HG03139 (cell line): ENCODE data around the gene NEAT1.
A peak's percentile ranks its signal among the peaks of the same experiment; 100 is the strongest.
"Not testable (repeated sequence)": the region's sequence is repeated elsewhere in the genome, so short reads cannot be mapped to it uniquely, and the experiment has no call there.

Source experiments
- ATAC-seq: cut with Tn5 transposase; IDR thresholded peaks from one replicate; pipeline ENCODE4 v1.9.1; 2021; ENCODE audit not compliant: unreplicated experiment

Gene NEAT1

DNA sequence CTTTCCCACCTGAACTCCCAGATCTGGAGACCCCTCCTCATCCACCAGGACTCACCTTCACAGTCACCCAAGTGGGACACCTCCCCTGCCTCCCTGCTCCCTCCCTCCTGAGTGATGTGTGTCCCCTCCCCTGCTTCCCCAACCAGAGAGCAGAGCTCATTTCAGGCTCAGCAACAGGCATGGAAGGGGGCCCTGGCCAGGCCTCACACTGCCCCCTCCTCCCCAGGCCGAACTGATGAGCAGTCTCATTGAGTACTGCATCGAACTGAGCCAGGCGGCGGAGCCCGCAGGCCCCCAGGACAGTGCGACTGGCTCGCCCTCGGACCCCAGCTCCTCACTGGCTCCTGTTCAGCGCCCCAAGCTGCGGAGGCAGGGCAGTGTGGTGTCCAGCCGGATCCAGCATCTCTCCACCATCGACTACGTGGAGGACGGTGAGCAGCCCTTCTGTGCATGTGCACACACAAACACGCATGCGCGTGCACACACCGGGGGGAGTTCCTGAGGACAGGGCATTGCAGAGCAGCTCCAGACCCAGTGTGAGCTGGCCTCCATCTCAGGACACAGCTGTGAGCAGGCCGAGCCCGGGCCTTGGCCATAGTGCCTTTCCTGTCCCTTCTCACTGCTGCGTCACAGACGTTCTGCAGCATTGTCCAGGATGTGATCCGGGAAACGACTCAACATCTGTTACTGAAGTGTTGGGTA is 17.8 kb upstream of the NEAT1 start:
- ATAC-seq, result no peak

DNA sequence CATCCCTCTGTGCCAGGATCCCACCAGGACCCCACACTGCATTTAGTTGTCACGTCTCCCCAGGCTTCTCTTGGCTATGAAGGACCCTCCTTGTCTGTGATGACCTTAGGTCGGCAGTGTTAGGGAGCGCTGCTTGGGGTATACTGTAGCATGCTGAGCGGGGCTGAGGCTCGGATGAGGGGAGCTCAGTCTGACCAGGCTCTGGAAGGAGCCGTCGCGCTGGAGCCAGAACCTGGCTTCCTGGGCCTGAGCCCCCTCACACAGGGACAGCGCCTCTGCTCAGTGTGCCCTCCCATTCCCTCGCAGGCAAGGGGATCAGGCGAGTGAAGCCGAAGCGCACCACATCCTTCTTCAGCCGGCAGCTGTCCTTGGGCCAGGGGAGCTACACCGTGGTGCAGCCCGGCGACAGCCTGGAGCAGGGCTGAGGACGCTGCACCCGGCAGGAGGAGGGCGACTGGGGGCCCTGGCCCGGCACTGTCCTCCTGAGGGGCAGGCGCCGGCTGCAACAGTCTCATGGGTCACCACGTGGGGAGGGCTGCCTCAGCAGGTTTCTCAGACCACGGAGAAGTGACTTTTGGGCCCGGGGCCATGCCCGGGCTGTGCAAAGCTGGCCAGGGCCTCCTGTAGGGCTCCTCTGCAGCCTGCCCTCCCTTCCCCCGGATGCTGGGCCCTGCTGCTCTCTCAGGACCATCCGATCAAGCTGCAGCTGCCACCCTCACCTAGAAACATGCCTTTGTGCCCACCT is 11.5 kb upstream of the NEAT1 start:
- no peak for ATAC-seq

DNA sequence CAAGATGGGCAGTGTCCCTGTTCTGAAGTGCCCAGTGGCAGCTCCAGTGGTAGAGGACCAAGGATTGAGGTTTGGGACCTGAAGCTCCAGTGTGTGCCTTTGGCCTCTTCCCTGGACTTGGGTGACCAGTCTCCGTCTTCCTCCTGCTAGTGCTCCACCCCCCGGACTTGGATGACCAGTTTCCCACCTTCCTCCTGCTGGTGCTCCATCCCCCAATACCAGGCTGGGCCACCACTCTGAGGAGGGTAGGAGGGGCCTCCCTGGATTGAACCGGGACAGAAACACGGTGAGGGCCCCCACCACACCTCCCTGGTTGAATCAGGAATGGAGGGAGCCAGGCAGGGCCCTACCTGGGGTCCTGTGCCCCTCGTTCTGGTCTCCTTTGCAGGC is 10.9 kb upstream of the NEAT1 start:
- no peak for ATAC-seq

DNA sequence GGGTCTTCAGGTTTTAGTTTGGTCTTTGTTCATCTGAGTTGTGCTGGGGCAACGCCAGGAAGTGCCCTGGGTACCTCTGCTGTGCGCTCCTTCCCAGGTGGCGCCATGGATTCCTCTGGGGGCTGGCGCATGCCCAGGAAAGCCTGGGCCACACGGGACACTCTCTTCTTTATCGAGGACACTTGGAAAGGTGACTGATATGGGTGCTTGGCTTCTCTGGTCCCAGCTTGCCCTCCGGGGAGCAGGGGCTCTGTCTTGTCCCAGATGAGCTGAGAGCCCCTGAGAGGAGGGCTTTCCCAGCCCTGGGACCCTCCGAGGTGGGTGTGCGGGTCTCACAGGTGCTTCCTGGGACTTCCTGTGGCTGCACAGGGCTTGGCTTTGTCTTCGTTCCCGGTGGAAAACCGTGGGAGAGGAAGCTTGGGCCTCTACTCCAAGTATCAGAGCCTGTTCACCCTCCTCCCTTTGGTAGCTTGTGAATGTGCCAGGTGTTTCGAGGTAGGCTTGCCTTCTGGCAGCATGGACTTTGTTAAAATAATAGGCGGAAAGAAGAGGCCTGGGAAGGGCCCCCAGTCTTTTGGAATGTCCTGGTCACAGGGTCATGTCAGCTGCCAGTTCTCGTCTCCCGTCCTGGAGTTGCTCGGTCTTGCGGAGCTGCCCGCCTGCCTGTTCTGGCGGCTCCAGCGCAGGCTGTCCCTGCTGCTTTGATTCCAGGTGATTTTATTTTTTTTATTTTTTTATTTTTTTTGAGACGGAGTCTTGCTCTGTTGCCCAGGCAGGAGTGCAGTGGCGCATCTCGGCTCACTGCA is 10.1 kb upstream of the NEAT1 start:
- ATAC-seq, result no peak

DNA sequence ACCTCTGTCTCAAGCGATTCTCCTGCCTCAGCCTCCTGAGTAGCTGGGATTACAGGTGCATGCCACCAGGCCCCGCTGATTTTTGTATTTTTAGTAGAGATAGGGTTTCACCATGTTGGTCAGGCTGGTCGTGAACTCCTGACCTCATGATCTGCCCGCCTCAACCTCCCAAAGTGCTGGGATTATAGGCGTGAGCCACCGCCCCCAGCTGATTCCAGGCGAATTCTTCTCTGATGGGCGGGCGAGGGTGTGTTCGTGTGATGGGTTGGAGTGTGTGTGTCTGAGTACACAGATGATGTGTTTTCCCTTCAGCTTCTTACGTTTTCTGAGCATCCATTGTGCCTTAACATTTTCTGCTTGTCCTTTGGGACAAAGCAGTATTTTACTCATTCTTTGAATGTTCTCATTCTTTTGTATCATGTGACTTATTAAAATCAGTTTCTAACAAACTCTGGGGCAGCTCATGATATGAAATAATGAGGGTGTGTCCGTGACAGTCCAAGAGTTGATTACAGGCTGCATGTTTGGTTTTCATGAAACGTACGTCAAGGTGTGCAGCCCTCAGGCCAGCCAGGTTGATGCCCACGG is 9.4 kb upstream of the NEAT1 start:
- not testable (repeated sequence) for ATAC-seq

DNA sequence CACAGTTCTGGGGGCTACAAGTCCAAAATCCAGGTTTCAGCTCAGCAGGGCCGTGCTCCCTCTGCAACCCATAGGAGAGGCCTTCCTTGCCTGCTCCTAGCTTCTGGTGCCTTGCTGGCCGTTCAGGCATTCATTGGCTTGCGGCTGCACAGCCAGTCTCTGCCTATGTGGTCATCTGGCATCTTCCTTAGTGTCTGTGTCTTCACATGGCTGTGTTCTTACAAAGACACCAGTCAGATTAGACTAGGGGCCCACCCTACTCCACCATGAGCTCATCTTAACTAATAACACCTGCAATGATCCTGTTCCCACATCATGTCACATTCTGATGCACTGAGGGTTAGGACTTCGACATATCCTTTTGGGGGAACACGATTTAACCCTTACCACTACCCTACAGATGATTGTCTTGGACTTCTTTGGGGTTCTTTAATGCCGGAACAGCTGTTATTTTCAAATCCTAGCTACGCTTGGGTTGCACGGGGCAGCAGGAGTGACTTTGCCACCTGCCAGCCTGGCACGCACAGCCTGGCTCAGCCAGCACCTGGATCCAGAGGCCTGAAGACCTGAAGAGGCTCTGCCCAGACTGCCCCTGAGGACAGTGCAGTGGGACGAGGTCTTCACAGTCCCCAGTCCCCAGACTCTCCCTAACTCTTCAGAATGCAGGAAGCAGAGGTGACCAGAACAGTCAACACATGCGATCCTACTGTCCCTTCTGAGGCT is 7.7 kb upstream of the NEAT1 start:
- no peak for ATAC-seq

DNA sequence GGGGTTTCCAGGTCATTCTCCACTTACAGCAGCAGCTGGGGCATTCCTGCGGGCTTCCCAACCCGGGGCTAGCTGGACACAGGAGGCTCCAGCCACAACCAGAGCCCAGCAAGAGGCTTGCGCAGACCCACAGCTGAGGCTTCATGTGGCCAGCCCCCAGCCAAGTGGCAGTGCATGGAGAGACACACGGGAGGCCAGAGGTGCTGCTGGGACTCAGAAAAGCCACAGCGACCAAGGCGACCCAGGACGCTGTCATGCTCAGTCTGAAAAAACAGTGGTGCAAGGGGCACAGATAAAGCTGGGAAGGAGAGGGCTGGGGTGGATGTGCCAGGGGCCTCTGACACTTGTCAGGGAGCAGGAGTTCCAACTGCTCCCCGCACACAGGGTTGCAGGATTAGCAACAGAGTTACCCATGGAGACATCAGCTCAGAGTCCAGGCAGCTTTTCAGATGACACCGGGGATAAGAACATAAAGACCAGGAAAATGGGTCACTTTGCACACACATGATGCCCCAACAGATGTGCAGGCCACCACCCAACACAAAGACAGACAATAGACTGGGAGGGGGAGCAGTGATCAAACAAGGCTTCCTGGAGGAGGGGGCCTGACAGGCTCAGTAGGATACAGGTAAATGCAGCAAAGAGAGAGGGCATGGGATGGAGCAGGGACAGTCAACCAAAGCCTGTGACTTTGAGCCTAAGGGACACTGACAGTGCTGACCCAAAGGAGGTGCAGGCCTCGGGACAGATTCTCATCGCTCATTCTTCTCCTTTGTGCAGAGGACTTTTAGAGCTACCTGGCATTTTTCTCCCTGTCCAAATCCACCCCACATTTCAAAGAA is 6.9 kb upstream of the NEAT1 start:
- no peak for ATAC-seq

DNA sequence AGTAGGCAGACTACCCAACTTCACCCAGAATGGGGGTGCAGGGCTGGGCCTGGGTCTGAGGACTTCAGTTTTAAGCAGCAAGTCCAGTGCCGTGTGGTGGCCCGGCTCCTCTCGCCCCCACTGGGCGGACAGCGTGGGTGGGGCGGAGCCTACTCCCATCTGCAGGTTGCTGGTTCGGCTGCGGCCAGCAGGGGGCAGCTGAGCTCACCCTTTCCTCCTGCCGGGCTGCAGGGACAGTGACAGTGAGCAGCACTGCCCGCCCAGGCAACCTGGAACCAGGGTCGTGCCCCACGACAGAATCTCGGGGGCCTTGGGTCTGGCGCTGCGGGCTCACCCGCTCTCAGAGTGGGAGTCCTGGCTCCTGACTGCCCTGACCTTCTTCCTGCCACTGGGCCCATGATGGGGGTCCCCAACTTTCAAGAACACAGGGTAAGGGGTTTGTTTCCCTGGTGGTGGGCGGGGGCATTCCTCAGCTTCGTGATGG is 6.2 kb upstream of the NEAT1 start:
- ATAC-seq, result peak; percentile 36

DNA sequence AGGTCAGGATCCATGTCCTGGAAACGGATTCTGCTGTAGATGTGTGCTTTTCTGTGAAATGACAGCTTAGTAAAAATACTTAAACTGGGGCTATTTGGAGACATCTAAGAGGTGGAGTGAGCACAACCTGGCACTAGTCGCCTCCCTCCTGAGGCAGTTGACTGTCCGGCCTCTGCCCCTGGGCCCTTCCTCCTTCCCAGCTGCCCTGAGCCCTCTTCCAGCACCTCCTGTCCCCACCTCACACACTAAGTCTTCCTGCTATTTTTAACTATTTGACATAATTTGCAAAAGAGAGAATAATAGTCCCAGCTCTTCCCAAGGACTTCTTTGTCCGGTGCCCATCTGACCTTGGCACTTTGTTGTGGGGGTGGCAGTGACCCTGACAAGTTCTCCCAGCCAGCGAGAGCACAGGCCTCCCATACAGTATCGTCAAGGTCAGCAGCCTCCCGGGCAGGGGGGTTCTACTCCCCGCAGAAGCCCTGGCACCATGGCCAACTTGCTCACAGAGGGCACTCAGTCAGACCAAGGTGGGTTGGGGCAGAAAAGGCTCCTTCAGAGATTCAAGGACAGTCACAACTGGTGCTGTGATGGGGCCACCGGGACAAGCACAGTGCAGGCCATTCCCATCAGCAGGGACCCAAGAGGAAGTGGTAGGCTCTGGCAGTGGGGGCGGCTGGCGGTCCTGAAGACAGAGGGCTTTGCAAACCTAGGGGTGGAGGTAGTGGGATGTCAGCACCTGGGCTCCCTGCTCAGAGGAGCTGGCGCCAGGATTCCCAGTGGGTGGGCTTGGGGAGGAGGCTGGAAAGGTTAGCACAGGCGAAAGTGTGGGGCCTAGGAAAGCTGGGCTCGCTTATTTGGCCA is 5.5 kb upstream of the NEAT1 start:
- no peak for ATAC-seq

DNA sequence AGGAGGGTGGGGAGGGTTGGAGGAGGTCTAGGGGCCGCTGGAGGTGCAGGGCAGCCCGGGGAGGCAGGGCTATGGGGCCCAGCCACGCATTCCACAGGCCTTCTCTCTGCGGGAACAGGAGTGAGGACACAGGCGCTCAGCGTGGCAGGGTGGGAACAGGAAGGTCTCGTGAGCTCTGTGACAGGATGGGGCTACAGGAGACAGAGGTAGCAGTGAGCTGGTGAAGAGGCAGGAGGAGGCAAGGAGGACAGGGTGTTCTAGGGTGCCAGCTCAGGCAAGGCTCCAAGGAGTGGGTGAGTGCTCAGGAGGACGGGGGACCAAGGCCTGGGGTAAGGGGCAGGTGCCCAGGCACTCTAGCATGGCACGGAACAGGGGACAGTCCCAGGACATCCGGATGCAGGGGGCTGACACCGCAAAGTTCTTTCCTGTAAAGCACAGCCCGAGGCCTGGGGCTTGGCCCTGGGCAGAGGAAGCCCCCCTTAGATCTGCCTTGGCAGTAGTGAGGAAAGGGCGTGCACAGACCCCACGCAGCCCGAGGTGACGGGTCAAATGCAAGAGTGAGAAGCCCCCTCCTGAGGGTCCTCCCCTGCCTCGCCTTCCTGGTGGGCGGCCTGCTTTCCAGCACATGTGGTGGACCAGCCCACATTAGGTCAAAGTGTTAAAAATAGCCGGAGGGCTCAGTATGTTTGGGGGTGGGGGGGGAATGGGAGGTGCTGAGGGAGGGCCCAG is 4.7 kb upstream of the NEAT1 start:
- ATAC-seq, result no peak

DNA sequence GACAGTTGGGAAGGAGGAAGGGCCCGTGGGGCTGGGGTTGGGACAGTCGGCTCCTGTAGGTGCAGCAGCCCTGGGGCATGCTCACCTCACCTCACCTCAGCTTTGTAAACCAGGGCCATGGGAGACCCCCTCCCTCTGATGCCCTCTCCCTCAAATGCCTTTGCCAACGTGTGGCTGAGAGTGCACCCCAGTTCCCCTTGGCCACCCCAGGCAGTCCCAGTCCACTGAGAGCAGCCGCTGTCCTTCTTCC is 4.2 kb upstream of the NEAT1 start:
- no peak for ATAC-seq

DNA sequence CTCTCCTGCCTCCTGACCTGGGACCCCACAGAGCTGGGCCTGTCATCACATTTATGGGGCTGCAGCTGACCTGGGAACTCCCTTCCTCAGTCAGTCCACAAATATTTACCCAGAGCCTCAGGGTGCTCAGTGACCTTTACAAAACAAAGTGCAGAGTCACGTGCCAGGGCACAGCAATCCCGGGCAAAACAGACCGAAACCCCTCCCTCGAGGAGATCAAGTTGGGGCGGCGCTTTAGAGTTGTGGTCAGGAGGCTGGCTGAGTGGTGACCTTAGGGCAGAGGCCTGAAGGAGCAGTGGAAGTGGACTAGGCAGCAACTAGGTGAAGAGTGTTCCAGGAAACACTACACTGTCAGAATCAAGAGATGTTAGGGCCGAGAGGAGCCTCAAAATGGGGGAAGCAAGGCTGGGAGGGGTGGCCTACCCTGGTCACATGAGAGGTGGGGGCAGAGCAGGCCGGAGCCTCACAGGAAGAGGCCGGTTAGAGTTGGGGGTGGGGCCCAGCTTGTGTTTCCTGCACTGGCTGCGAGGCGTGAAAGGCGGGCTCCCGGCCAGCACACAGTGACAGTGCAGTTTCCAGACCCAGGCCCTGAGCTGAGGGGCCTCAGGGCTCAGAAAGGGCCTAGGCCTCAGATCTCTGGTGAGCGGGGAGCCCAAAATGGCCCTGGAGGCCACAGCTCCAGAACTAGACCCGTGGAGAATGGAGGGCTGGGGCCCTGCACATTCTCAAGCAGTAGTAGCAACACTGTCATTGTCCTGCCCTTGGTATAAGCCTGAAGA is 3.7 kb upstream of the NEAT1 start:
- ATAC-seq, result peak; percentile 25

DNA sequence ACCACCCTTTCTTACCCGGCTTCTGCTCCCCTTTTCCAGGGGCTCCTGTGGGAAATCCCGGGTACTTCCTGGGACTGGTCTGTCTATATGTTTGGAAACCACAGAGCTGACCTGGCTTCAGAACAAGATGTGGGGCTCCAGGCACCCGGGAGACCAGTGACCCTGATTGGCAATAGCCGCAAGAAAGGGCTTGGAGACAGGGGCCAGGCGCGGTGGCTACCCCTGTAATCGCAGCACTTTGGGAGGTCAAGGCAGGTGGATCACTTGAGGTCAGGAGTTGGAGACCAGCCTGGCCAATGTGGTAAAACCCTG is 3.2 kb upstream of the NEAT1 start:
- no peak for ATAC-seq

DNA sequence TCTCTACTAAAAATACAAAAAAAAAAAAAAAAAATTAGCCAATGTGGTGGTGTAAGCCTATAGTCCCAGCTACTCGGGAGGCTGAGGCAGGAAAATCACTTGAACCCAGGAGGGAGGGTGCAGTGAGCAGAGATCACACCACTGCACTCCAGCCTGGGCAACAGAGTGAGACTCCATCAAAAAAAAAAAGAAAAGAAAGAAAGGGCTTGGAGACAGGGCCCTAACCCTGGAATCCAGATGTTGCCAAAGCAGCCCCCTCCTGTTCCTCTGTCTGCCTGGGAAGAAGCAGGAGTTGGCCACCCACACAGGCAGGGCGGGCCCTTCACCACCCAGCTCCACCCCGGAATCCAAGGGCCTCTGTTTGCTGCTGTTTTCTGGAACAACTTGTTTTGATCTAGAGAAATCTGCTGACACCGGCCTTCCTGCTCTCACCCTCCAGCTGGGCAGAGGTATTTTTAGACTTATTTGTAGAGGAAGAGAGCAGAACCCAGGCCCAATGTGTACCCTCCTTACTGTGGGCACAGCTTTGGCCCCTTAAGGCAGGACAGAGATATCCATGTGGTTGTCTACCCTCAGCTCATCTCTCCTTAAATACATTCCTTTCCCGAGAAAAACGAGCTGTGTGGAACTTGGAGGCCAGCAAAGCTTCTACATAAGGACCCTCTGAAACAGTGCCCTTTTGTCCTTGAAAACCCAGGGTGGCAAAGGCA is 2.7 kb upstream of the NEAT1 start:
- no peak for ATAC-seq

DNA sequence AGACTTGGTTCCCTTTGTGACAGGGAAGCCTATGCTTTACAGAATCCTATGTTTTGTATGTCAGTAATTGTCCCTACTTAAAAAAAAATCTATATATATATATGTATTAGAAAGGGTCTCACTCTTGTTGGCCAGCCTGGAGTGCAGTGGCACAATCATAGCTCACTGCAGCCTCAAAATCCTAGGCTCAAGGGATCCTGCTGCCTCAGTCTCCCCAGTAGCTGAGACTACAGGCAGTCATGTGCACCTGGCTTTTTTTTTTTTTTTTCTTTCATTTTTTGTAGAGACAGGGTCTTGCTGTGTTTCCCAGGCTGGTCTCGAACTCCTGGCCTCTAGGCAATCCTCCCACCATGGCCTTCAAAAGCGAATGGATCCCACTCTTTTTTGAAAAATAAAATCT is 2.1 kb upstream of the NEAT1 start:
- no peak for ATAC-seq

DNA sequence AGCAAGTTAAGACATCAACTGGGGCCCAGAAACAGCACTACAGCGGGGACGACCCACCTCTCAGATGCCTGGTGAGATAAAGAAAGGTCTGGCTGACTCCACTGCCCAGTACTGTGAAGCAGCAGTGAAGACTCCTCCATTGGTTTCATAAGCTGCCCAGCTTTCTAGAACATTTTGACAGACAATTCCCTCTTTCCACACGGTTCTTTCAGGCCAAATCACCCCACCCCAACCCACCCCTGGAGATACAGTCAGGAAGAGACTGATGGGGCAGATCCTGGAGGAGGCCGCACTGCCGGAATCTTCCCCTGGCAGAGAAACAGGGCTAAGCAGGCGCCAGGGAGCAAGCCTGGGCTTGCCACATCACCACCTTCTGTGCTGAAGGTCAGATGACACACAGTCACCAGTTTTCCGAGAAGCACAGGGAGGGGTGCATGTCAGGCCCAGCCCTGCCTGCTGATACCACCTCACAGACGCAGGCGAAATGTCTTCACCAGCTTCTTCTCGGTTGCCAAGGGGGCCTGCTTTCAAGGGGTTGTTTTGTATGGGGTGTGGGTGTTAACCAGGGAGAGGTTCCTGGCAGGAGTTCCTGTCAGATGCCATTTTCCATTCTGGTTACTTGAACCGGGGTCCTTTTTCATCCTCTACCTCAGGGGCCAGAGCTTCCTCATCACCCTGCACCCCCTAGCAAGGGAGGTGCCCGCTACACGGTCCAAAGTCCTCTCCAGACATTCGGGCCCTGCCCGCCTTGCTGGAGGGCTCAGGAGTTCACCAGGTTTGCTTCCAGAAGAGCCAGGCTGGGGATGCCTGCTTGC is 1.4 kb upstream of the NEAT1 start:
- no peak for ATAC-seq
